ENCODE data around the gene BACH1. TPM values are rescaled to one million over a fixed set of nuclear protein-coding genes. Genes with fewer than 3 reads are reported as not detected.
A peak's percentile ranks its signal among the peaks of the same experiment; 100 is the strongest.
"Not testable (repeated sequence)": the region's sequence is repeated elsewhere in the genome, so short reads cannot be mapped to it uniquely, and the experiment has no call there.

The BACH1 gene
- 127 TPM for total RNA-seq

DNA sequence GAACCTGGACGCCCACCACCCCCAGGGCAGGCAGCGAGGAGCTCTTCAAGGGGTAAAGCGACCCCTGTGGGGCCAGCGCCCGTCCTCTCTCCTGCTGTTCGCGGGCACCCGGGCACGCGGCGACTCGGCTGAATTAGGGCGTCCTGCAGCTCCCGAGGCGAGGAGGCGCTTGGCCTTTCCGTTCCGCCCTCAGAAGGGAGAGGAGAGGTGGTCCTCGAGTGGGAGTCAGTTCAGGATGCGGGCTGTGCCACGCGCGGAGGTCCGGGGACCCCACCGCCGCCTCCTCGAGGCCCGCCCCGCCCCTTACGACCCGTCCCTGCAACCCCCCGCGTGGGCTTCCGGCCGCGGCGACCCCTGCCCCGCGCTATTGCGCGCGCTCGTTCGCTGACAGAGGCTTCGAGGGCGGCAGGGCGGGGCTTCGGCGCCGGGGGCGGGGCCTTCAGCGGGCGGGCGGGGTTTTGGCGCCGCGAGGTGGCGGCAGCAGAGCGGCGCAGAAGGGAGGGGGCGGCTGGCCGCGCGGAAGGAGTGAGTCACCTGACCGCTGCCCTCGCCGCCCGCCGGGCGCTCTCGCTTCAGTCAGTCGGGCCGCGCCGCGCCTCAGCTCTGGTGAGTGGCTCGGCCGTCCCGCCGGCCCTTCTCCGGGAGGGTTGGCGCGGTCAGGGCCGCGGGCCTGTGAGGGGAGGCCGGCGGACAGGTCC is at the start of gene BACH1:
BACH1 (plus strand) TSS at position 575 of the 698 bp plus-strand sequence. CDS start 22,359 bp downstream, outside the sequence.
- peak; percentile 66 for DNase-seq

DNA sequence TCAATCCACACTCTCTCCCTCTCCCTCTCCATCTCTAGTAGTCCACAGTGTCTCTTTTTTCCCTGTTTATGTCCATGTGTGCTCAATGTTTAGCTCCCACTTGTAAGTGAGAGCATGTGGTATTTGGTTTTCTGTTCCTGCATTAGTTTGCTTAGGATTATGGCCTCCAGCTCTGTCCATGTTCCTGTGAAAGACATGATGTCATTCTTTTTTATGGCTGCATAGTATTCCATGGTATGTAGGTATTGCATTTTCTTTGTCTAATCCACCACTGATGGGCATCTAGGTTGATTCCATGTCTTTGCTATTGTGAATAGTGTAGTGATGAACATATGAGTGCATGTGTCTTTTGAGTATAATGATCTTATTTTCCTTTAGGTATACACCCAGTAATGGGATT is 49.4 kb upstream of the BACH1 start:
- DNase-seq: not testable (repeated sequence)

GRCh38 chr21:29250636-29251035 is 48.1 kb upstream of the BACH1 start:
- no peak for DNase-seq

DNA sequence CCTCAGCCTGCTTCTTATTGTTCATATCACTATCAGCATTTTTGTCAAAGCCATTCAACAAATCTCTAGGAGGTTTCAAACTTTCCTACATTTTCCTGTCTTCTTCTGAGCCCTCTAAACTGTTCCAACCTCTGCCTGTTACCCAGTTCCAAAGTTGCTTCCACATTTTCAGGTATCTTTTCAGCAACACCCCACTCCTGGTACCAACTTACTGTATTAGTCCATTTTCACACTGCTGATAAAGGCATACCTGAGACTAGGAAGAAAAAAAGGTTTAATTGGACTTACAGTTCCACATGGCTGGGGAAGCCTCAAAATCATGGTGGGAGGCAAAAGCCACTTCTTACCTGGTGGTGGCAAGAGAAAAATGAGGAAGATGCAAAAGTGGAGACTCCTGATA is 44.9 kb upstream of the BACH1 start:
- not testable (repeated sequence) for DNase-seq

DNA sequence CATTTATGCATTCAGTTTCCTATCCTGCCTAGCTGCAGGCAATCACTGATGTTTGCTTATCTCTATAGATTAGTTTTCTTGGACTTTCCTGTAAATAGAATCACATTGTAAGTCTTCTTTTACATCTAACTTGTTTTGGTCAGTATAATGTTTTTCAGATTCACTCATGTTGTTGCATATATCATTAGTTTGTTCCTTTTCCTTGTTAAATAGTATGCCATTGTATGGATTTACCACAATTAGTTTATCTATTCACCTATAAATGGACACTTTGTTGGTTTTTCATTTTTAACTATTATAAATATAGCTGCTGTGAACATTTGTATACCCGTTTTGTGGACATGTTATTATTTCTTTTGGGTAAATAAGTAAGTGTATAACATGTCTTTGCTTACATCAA is 44.2 kb upstream of the BACH1 start:
- no peak for DNase-seq

- DNase-seq: no peak
Observed at GRCh38 chr21:29256126-29256910, 42.4 kb upstream of the BACH1 start.

GRCh38 chr21:29257701-29258100 is 41.0 kb upstream of the BACH1 start:
- DNase-seq: no peak

- DNase-seq: no peak
Observed at GRCh38 chr21:29258626-29259338, 39.9 kb upstream of the BACH1 start.

GRCh38 chr21:29260461-29260860 is 38.3 kb upstream of the BACH1 start:
- DNase-seq: no peak

GRCh38 chr21:29261555-29262540 is 36.9 kb upstream of the BACH1 start:
- DNase-seq: no peak

DNA sequence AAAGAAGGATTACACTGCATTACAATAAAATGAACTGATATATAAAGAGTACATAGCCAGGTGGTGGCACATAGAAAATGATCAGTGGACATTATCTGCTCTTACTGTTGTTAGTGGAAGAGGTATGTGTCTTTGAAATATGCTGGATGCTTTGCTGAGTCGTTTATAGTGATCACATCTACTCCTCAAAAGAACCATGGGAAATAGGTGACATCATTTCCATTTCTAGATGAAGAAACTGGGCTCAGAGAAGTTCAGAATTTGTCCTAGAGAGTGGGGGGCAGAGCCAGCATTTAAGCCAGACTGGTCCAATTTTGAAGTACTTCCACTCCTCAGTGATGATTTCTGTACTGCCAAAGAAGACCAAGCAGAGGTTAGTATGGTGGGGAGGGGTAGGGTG is 34.0 kb upstream of the BACH1 start:
- DNase-seq: no peak

- DNase-seq: no peak
Observed at GRCh38 chr21:29265690-29266479, 32.8 kb upstream of the BACH1 start.

- no peak for DNase-seq
Observed at GRCh38 chr21:29267666-29268065, 31.1 kb upstream of the BACH1 start.

DNA sequence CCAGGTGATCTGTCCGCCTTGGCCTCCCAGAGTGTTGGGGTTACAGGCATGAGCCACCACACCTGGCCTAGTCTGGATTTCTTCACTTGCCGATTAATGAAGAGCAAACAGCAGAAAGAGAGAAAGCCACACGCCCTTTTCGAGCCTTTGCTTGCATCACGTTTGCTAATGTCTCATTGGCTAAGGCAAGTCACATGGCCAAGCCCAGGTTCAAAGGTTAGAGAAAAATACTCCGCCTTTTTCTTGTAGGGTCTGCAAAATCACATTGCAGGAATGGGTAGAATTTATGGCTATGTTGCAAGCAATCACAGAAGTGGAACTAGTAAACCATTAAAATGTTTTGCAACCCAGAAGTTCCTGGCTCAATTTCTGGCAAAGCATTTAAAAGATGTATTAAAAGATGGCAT is 26.8 kb upstream of the BACH1 start:
- no peak for DNase-seq

DNA sequence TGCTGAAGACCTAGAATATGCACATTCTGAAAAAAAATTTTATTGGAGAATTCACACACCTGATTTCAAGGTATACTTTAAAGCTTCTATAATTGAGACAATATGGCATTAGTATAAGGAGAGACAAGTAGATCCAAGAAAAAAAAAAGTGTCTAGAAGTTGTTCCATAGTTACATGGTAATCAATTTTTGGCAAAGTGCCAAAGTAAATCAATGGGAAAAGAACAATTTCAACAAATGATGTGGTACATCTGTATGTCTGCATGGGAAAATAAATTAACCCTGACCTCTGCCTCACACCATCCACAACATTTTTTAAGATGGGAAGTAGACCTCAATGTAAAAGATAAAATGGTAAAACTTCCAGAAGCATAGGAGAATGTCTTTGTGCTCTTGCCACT is 21.3 kb upstream of the BACH1 start:
- DNase-seq: no peak

GRCh38 chr21:29279558-29279957 is 19.2 kb upstream of the BACH1 start:
- no peak for DNase-seq

GRCh38 chr21:29281801-29282200 is 16.9 kb upstream of the BACH1 start:
- not testable (repeated sequence) for DNase-seq

DNA sequence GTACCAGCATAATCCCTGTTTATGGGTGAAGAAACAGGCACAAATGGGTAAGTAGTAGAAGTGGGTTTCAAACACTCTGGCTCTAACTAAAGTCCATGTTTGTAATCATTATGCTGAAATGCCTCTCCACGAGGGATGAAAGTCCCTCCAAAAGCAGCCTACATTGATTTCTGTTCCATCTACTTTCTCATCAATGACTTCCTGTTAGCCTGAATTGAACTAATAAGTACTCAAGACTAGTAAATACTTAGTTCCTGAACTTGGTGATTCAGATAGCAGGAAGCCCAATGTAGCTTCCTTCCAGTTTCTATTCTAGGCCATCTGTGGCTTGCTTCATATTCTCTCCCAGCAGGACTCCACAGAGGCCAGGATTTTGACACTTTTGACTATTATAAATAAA is 11.3 kb upstream of the BACH1 start:
- DNase-seq: no peak

DNA sequence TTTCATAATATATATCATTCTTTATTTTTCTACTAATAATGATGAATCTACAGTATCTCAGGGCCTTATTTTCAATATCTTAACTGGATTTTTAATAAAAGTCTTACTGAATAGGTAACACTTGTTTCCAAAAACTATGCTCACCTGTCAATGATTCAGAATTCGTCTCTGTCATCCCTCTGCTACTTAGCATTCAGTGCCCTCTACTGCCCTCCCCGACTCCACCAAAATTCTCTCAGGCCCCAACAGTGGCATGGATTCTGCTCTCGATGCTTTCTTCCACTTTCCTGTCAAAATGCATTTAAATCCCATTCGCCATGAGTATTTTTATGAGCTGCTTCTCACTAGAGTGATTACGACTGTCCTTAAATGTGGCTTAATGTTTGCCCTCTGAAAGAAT is 10.5 kb upstream of the BACH1 start:
- DNase-seq: no peak

DNA sequence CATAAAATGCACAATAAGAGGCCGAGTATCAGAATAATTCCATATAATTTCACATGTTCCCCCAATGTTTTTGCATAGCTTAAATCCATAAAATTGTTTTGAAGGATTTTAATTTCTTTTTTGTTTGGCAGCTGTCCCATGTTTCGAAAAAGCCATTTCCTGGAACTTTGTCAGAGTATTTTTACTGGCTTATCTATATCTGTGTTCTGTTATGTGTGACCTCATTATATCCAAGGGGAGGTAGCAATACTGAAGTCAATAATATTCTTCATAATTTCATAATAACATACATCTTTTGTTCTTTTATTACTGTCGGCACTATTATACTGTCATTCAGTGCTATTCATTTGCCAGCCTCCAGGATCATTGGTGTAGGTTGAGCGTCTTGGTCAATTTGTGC is 9.4 kb upstream of the BACH1 start:
- DNase-seq: no peak

- DNase-seq: no peak
Observed at GRCh38 chr21:29290240-29290639, 8.5 kb upstream of the BACH1 start.

Measured in occipital lobe (tissue), 2 donors.